Astrocyte (in vitro differentiated cells and primary cell): ENCODE results near the gene EFTUD2. TPM values are rescaled to one million over a fixed set of nuclear protein-coding genes. Genes with fewer than 3 reads are reported as not detected.
A peak's percentile ranks its signal among the peaks of the same experiment; 100 is the strongest.

Experiments used
- DNase-seq: peaks from one replicate; pipeline ENCODE4 v3.0.0-alpha.2; 2010; ENCODE audit warnings: low read depth
- FAIRE-seq: peaks from 2 replicates; lab custom pipeline; 2011; peaks lifted over from hg19 to GRCh38; lab: Jason Lieb, UNC
- H2AFZ ChIP-seq: 2 replicates; pipeline ENCODE4 v1.6.0; 2012; ENCODE audit warnings: low read depth, low read length, inconsistent platforms
- H3K27ac ChIP-seq: 2 replicates; pipeline ENCODE4 v1.5.1; 2011; ENCODE audit warnings: low read depth, low read length, inconsistent platforms
- H3K27me3 ChIP-seq: 2 replicates; pipeline ENCODE4 v1.6.0; 2011; ENCODE audit warnings: low read length, inconsistent platforms; ENCODE audit not compliant: insufficient read depth
- H3K36me3 ChIP-seq: 2 replicates; pipeline ENCODE4 v1.5.1; 2011; ENCODE audit warnings: low read length, inconsistent platforms; ENCODE audit not compliant: insufficient read depth
- H3K4me1 ChIP-seq: 2 replicates; pipeline ENCODE4 v1.5.1; 2011; ENCODE audit warnings: low read length, inconsistent platforms; ENCODE audit not compliant: insufficient read depth
- H3K4me2 ChIP-seq: 2 replicates; pipeline ENCODE4 v1.6.0; 2012; ENCODE audit warnings: low read length, inconsistent platforms
- H3K4me3 ChIP-seq: 2 replicates; pipeline ENCODE4 v1.5.1; 2011; ENCODE audit warnings: low read depth, mild to moderate bottlenecking, low read length, inconsistent platforms; ENCODE audit not compliant: insufficient read depth
- H3K79me2 ChIP-seq: 2 replicates; pipeline ENCODE4 v1.6.0; 2012; ENCODE audit warnings: mild to moderate bottlenecking, low read length, inconsistent platforms; ENCODE audit not compliant: insufficient read depth
- H3K9ac ChIP-seq: 2 replicates; pipeline ENCODE4 v1.6.0; 2012; ENCODE audit warnings: mild to moderate bottlenecking, low read length, inconsistent platforms
- H3K9me3 ChIP-seq: 2 replicates; pipeline ENCODE4 v1.5.1; 2012; ENCODE audit warnings: low read depth, mild to moderate bottlenecking, low read length, inconsistent platforms; ENCODE audit not compliant: insufficient read depth
- H4K20me1 ChIP-seq: 2 replicates; pipeline ENCODE4 v1.6.0; 2012; ENCODE audit warnings: low read length, inconsistent platforms; ENCODE audit not compliant: insufficient read depth
- H3K27ac Mint-ChIP-seq: one replicate; pipeline ENCODE4 v1.8.0; 2021; ENCODE audit warnings: mild to moderate bottlenecking, mixed read lengths; ENCODE audit not compliant: unreplicated experiment
- H3K27me3 Mint-ChIP-seq: one replicate; pipeline ENCODE4 v1.8.0; 2021; ENCODE audit warnings: low read depth, mixed read lengths; ENCODE audit not compliant: unreplicated experiment
- H3K36me3 Mint-ChIP-seq: one replicate; pipeline ENCODE4 v1.8.0; 2021; ENCODE audit warnings: low read depth, mixed read lengths; ENCODE audit not compliant: unreplicated experiment
- H3K4me1 Mint-ChIP-seq: one replicate; pipeline ENCODE4 v1.8.0; 2021; ENCODE audit warnings: low read depth, mixed read lengths; ENCODE audit not compliant: unreplicated experiment
- H3K4me3 Mint-ChIP-seq: one replicate; pipeline ENCODE4 v1.8.0; 2021; ENCODE audit warnings: mild to moderate bottlenecking, moderate library complexity, mixed read lengths; ENCODE audit not compliant: unreplicated experiment
- H3K9me3 Mint-ChIP-seq: one replicate; pipeline ENCODE4 v1.8.0; 2021; ENCODE audit warnings: mild to moderate bottlenecking, mixed read lengths; ENCODE audit not compliant: unreplicated experiment
- EZH2 ChIP-seq: IDR thresholded peaks from 2 replicates; pipeline ENCODE4 v1.6.1; 2012; ENCODE audit warnings: mild to moderate bottlenecking, low read length, inconsistent platforms; ENCODE audit not compliant: insufficient read depth
- total RNA-seq: library from RNA; stranded (reverse); gene quantifications from 2 replicates; pipeline ENCODE4 v1.2.1, GENCODE V29; 2021
- TF ChIP-seq, protein P1 (sequence below): IDR thresholded peaks from 2 replicates; pipeline ENCODE4 v1.5.1; 2011; ENCODE audit warnings: low read depth, mild to moderate bottlenecking, inconsistent platforms, low read length, moderate library complexity; ENCODE audit not compliant: insufficient read depth

The EFTUD2 gene
- total RNA-seq, 1 donor from 2014 or later = 129 TPM

DNA sequence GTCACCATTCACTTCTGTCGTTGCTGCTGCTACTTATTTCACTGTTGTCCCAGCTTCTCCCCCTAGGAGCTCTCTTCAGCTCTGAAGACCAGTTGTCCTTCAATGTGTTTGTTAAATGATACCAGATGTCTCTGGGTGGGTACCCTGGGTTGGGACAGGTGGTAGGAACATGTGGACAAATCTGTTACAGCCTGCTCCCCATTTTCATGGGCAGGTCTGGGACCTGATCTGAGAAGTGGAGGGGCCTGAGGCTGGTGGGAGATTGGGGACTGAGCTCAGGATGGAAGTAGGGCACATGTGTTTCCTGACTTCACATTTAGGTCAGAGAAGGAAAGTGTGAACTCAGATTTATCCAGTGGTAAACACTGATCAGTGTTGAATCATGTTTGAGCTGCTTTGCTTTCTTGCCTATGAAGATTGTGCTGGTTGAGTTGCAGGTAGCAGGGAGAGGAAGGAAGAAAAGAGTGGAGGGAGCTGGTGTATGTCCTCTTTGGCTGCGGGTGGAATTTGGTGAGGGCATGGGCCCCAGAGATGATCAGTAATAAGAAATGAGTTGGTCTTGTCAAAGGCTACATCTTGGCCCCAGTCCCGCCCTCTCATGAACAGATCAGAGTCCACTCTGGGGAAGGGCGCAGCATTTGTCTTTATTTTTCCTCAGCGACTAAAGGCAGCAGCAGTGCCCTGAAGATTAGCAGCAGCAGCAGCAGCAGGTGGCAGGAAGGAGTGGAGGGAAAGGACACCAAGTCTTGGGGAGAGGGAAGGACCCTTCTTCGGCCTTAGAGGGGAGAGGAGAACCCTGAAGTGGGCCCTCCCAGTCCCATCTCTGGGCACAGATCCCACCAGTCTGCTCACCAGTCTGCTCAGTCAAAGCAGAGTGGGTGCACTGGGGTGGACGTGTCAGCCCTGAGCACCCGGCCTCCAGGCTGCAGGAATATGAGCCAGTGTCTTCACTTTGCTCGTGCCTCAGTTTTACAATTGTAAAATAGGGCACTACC lies 6.1 kb upstream of the EFTUD2 start:
- H3K36me3 ChIP-seq = no peaks in the 10 kb centered on the region
- H3K4me1 Mint-ChIP-seq = peaks cover 49% of the 10 kb centered on the region
- H3K4me3 Mint-ChIP-seq = peak overlapping the region; percentile 69
- H3K4me3 ChIP-seq = no peak overlapping the region
- FAIRE-seq (no peak), DNase-seq (no peak)
- H3K4me1 ChIP-seq = peaks cover 51% of the 10 kb centered on the region
- no peaks in the 10 kb centered on the region for H4K20me1 ChIP-seq
- peaks cover 2% of the 10 kb centered on the region for H3K27me3 Mint-ChIP-seq
- H2AFZ ChIP-seq = peak overlapping the region; percentile 66
- TF ChIP-seq EZH2 = no peak
- TF ChIP-seq, protein P1, sequence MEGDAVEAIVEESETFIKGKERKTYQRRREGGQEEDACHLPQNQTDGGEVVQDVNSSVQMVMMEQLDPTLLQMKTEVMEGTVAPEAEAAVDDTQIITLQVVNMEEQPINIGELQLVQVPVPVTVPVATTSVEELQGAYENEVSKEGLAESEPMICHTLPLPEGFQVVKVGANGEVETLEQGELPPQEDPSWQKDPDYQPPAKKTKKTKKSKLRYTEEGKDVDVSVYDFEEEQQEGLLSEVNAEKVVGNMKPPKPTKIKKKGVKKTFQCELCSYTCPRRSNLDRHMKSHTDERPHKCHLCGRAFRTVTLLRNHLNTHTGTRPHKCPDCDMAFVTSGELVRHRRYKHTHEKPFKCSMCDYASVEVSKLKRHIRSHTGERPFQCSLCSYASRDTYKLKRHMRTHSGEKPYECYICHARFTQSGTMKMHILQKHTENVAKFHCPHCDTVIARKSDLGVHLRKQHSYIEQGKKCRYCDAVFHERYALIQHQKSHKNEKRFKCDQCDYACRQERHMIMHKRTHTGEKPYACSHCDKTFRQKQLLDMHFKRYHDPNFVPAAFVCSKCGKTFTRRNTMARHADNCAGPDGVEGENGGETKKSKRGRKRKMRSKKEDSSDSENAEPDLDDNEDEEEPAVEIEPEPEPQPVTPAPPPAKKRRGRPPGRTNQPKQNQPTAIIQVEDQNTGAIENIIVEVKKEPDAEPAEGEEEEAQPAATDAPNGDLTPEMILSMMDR = no peak
- peak overlapping the region; percentile 75 for H3K4me2 ChIP-seq
- no peaks in the 10 kb centered on the region for H3K27me3 ChIP-seq
- H3K27ac ChIP-seq = peak overlapping the region; percentile 74
- peaks cover 4% of the 10 kb centered on the region for H3K9me3 Mint-ChIP-seq
- H3K27ac Mint-ChIP-seq = peak overlapping the region; percentile 85
- H3K36me3 Mint-ChIP-seq = peaks cover 9% of the 10 kb centered on the region
- no peaks in the 10 kb centered on the region for H3K9me3 ChIP-seq
- peak overlapping the region; percentile 71 for H3K9ac ChIP-seq
- no peaks in the 10 kb centered on the region for H3K79me2 ChIP-seq

DNA sequence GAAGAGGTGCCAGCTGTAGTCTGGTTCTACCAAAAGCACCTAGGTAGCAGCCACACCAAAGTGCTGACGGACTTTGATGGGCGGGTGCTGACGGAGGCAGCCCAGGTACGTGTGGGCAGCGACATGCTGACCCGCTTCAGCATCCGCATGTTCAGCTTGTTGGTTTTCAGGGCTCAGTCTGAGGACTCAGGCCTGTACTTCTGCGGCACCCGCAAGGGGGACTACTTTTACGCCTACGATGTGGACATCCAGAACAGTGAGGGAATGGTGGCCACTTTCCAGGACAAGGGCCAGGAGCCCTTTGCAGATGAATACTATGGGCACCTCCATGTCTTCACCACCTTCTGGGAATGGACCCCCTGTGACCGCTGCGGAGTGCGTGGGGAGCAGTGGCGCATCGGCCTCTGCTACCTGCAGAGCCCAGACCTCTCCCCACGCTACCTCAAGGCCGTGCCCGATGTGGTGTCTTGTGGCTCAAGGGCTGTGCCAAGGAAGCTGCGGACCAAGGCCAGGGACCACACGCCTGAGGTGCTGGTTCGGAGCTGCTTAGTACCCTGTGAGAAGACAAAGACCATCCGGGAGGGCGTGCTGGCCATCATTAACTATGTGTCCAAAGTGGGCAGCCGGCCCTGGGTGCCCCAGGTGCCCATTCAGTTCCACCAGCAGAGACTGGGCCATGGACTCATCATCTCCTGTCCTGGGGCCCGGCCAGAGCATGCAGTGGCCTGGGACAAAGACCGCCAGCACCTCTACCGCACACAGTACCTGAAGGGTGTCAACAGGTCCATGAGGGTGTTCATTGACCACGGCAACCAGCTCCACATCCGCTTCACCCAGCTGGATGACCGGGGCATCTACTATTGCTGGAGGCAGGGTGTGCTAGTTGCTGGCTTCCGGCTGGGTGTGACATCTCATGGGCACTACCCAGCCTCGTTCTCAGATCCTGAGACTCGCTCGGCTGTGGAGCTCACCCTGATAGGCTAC lies 5.0 kb upstream of the EFTUD2 start:
- H3K4me2 ChIP-seq = no peak overlapping the region
- TF ChIP-seq, protein P1 = no peak
- TF ChIP-seq EZH2 = no peak
- H3K79me2 ChIP-seq = peaks cover under 1% of the 10 kb centered on the region
- Mint-ChIP-seq H3K4me3 (no peak overlapping the region), H3K9me3 (peaks cover 4% of the 10 kb centered on the region), H3K27me3 (no peaks in the 10 kb centered on the region), H3K4me1 (peaks cover 48% of the 10 kb centered on the region), H3K36me3 (peaks cover 9% of the 10 kb centered on the region), H3K27ac (no peak overlapping the region)
- no peak for FAIRE-seq
- H3K27ac ChIP-seq = no peak overlapping the region
- H3K36me3 ChIP-seq = no peaks in the 10 kb centered on the region
- H3K4me3 ChIP-seq = no peak overlapping the region
- H2AFZ ChIP-seq = no peak overlapping the region
- H3K4me1 ChIP-seq = peaks cover 48% of the 10 kb centered on the region
- H3K9me3 ChIP-seq = no peaks in the 10 kb centered on the region
- DNase-seq = no peak
- H3K27me3 ChIP-seq = no peaks in the 10 kb centered on the region
- H3K9ac ChIP-seq = no peak overlapping the region
- H4K20me1 ChIP-seq = no peaks in the 10 kb centered on the region
